ENCODE data around the gene CASZ1.

GRCh38 chr1:10709646-10710045 lies 86.8 kb downstream of the CASZ1 start:
- TF ChIP-seq CTCF (IDR thresholded peaks at IDR 0.05; ENCODE audit: insufficient read depth, low read length, poor library complexity, severe bottlenecking) (no peak), EZH2phosphoT487 (conservative IDR thresholded peaks at IDR 0.05; ENCODE audit: low read length) (no peak)
